IMR-90 (cell line): Measurements from ENCODE around the gene C20orf144. TPM values are rescaled to one million over a fixed set of nuclear protein-coding genes. Genes with fewer than 3 reads are reported as not detected.

Experiments used
- ATAC-seq: fragments of 200-7000 bp; cut with Tn5 transposase; 2 replicates; pipeline ENCODE4 v1.9.1; 2020; ENCODE audit warnings: low read depth, mild to moderate bottlenecking, moderate library complexity
- BruUV-seq: library from RNA; stranded (reverse); fragments of 400-500 nt; replicated peaks from 2 replicates; lab custom pipeline; 2021; lab: Mats Ljungman, UMichigan
- CTCF ChIA-PET: fragments of 300-600 bp; formaldehyde crosslinking; extraction: SDS; loops from one replicate; lab custom pipeline; 2021; ENCODE audit warnings: antibody characterized with exemption; lab: Yijun Ruan, JAX
- POLR2A ChIA-PET: fragments of 300-600 bp; sonication (Branson Sonifier 250); formaldehyde crosslinking; loops from one replicate; lab custom pipeline; 2022; ENCODE audit warnings: antibody characterized with exemption; ENCODE audit not compliant: unreplicated experiment; lab: Charles Lee
- DNase-seq: peaks from one replicate; pipeline ENCODE4 v3.0.0; 2013
- H2AFZ ChIP-seq: replicated peaks from 2 replicates; pipeline ENCODE3; 2013; ENCODE audit warnings: low read length, mild to moderate bottlenecking; ENCODE audit not compliant: poor library complexity
- H2AK5ac ChIP-seq: 2 replicates; pipeline ENCODE4 v1.6.1; 2013; ENCODE audit warnings: low read depth, low read length, inconsistent platforms
- H2AK9ac ChIP-seq: replicated peaks from 2 replicates; pipeline ENCODE3; 2013; ENCODE audit warnings: mild to moderate bottlenecking, low read depth, low read length, moderate library complexity; ENCODE audit not compliant: poor library complexity
- H2BK120ac ChIP-seq: 2 replicates; pipeline ENCODE4 v1.6.1; 2013; ENCODE audit warnings: low read depth, low read length, inconsistent platforms
- H2BK15ac ChIP-seq: 3 replicates; pipeline ENCODE4 v1.6.1; 2013; ENCODE audit warnings: low read depth, low read length, inconsistent platforms
- H2BK20ac ChIP-seq: 2 replicates; pipeline ENCODE4 v1.6.1; 2013; ENCODE audit warnings: low read depth, mild to moderate bottlenecking, inconsistent platforms, low read length, moderate library complexity
- H2BK5ac ChIP-seq: 2 replicates; pipeline ENCODE4 v1.6.1; 2013; ENCODE audit warnings: mild to moderate bottlenecking, low read depth, low read length, inconsistent platforms; ENCODE audit not compliant: poor library complexity, severe bottlenecking
- H3K14ac ChIP-seq: replicated peaks from 2 replicates; pipeline ENCODE4 v1.6.1; 2013; ENCODE audit warnings: low read depth, low read length, inconsistent platforms
- H3K18ac ChIP-seq: 2 replicates; pipeline ENCODE4 v1.6.1; 2013; ENCODE audit warnings: low read depth, low read length, control low read depth
- H3K23ac ChIP-seq: 2 replicates; pipeline ENCODE4 v1.6.1; 2013; ENCODE audit warnings: low read depth, low read length, inconsistent platforms
- H3K27ac ChIP-seq: 2 replicates; pipeline ENCODE4 v1.5.1; 2013; ENCODE audit warnings: mild to moderate bottlenecking, control low read depth, low read length; ENCODE audit not compliant: insufficient read depth
- H3K27me3 ChIP-seq: 2 replicates; pipeline ENCODE4 v1.6.1; 2013; ENCODE audit warnings: low read length; ENCODE audit not compliant: control insufficient read depth, insufficient read depth
- H3K36me3 ChIP-seq: 2 replicates; pipeline ENCODE4 v1.6.1; 2013; ENCODE audit warnings: low read length, mixed read lengths; ENCODE audit not compliant: control insufficient read depth, insufficient read depth
- H3K4ac ChIP-seq: 2 replicates; pipeline ENCODE4 v1.6.1; 2013; ENCODE audit warnings: low read depth, low read length, inconsistent platforms
- H3K4me1 ChIP-seq: 2 replicates; pipeline ENCODE4 v1.6.1; 2013; ENCODE audit warnings: low read length, mixed read lengths; ENCODE audit not compliant: control insufficient read depth, insufficient read depth
- H3K4me2 ChIP-seq: 2 replicates; pipeline ENCODE4 v1.6.1; 2013; ENCODE audit warnings: low read depth, mild to moderate bottlenecking, control low read depth, low read length, moderate library complexity
- H3K4me3 ChIP-seq: 2 replicates; pipeline ENCODE4 v1.5.1; 2013; ENCODE audit warnings: low read depth, mild to moderate bottlenecking, control low read depth, low read length, moderate library complexity; ENCODE audit not compliant: insufficient read depth
- H3K56ac ChIP-seq: 2 replicates; pipeline ENCODE4 v1.6.1; 2013; ENCODE audit warnings: low read length, inconsistent platforms; ENCODE audit not compliant: insufficient read depth; ENCODE audit errors: extremely low read depth
- H3K79me1 ChIP-seq, 2 experiments: 2 replicates each; pipeline ENCODE4 v1.6.1; 2013; ENCODE audit warnings: low read length in 2 of 2, inconsistent platforms in 1 of 2, low read depth in 1 of 2
- H3K9ac ChIP-seq: 2 replicates; pipeline ENCODE4 v1.6.1; 2013; ENCODE audit warnings: low read depth, low read length, control low read depth
- H3K9me1 ChIP-seq: 2 replicates; pipeline ENCODE4 v1.6.1; 2013; ENCODE audit warnings: low read length, inconsistent platforms; ENCODE audit not compliant: insufficient read depth
- H3K9me3 ChIP-seq: 2 replicates; pipeline ENCODE4 v1.6.1; 2013; ENCODE audit warnings: low read length; ENCODE audit not compliant: control insufficient read depth, insufficient read depth
- H4K20me1 ChIP-seq: 2 replicates; pipeline ENCODE4 v1.6.1; 2013; ENCODE audit warnings: low read length, inconsistent platforms; ENCODE audit not compliant: insufficient read depth
- H4K5ac ChIP-seq: 2 replicates; pipeline ENCODE4 v1.6.1; 2013; ENCODE audit warnings: mild to moderate bottlenecking, low read depth, low read length, control low read depth
- H4K8ac ChIP-seq, 2 experiments: 2 replicates each; pipeline ENCODE4 v1.6.1; 2013; ENCODE audit warnings: low read depth in 2 of 2, low read length in 2 of 2, control low read depth in 1 of 2, inconsistent platforms in 1 of 2
- H4K91ac ChIP-seq: 2 replicates; pipeline ENCODE4 v1.6.1; 2013; ENCODE audit warnings: low read depth, low read length, inconsistent platforms; ENCODE audit not compliant: insufficient read depth
- BHLHE40 ChIP-seq: fragments of 150-350 bp; IDR thresholded peaks from 2 replicates; pipeline ENCODE4 v1.6.1; 2016; ENCODE audit warnings: mild to moderate bottlenecking, low read depth, low read length
- CEBPB ChIP-seq: IDR thresholded peaks from 2 replicates; pipeline ENCODE4 v1.6.1; 2012; ENCODE audit warnings: low read depth, low read length, improper control_type of control experiment
- CHD1 ChIP-seq: IDR thresholded peaks from 2 replicates; pipeline ENCODE4 v1.6.1; 2012; ENCODE audit warnings: low read depth, low read length, improper control_type of control experiment
- CTCF ChIP-seq: conservative IDR thresholded peaks from 2 replicates; pipeline ENCODE4 v1.5.1; 2012; ENCODE audit warnings: mild to moderate bottlenecking, low read depth, low read length, improper control_type of control experiment
- ELK1 ChIP-seq: fragments of 150-350 bp; IDR thresholded peaks from 2 replicates; pipeline ENCODE4 v1.6.1; 2016; ENCODE audit warnings: low read depth, mild to moderate bottlenecking, low read length, moderate library complexity, borderline replicate concordance
- FOS ChIP-seq: fragments of 150-350 bp; IDR thresholded peaks from 2 replicates; pipeline ENCODE4 v1.6.1; 2016; ENCODE audit warnings: low read depth, low read length
- MAFK ChIP-seq: IDR thresholded peaks from 2 replicates; pipeline ENCODE4 v1.6.1; 2012; ENCODE audit warnings: low read depth, low read length, improper control_type of control experiment
- MAZ ChIP-seq: IDR thresholded peaks from 2 replicates; pipeline ENCODE4 v1.6.1; 2012; ENCODE audit warnings: low read depth, mild to moderate bottlenecking, low read length, improper control_type of control experiment, moderate library complexity, borderline replicate concordance
- MXI1 ChIP-seq: IDR thresholded peaks from 2 replicates; pipeline ENCODE4 v1.6.1; 2012; ENCODE audit warnings: low read depth, mild to moderate bottlenecking, low read length, moderate library complexity, borderline replicate concordance
- NFE2L2 ChIP-seq: fragments of 150-350 bp; IDR thresholded peaks from 2 replicates; pipeline ENCODE4 v1.6.1; 2016; ENCODE audit warnings: low read depth, mild to moderate bottlenecking, low read length
- POLR2A ChIP-seq: IDR thresholded peaks from 2 replicates; pipeline ENCODE4 v1.6.1; 2012; ENCODE audit warnings: mild to moderate bottlenecking, low read depth, low read length
- RAD21 ChIP-seq: IDR thresholded peaks from 2 replicates; pipeline ENCODE4 v1.6.1; 2012; ENCODE audit warnings: low read length, improper control_type of control experiment
- RCOR1 ChIP-seq: IDR thresholded peaks from 2 replicates; pipeline ENCODE4 v1.6.1; 2012; ENCODE audit warnings: mild to moderate bottlenecking, low read length, improper control_type of control experiment; ENCODE audit not compliant: insufficient replicate concordance
- RFX5 ChIP-seq: IDR thresholded peaks from 2 replicates; pipeline ENCODE4 v1.8.0; 2012; ENCODE audit warnings: low read depth, mild to moderate bottlenecking, low read length, moderate library complexity
- SMC3 ChIP-seq: fragments of 150-350 bp; IDR thresholded peaks from 2 replicates; pipeline ENCODE4 v1.6.1; 2016; ENCODE audit warnings: low read depth, mild to moderate bottlenecking, antibody characterized with exemption, low read length, moderate library complexity
- WGBS, 2 experiments: methylation state at CpG; one replicate each; pipeline versions ENCODE4 v1.1.5 to v1.1.7; 2013; ENCODE audit warnings: missing lambda C conversion rate in 2 of 2; ENCODE audit not compliant: insufficient read length in 1 of 2; ENCODE audit errors: extremely low coverage in 2 of 2; 5-methylcytosine and 5-hydroxymethylcytosine counted together
- dilution Hi-C: fragments of 300-500 bp; cut with HindIII; formaldehyde crosslinking; loops from one replicate; pipeline ENCODE4 v1.14.3; 2018; ENCODE audit warnings: low sequenced_read_pairs; ENCODE audit not compliant: unreplicated experiment
- in situ Hi-C: fragments of 300-500 bp; cut with MboI; formaldehyde crosslinking; loops from 3 replicates; pipeline ENCODE4 v1.14.3; 2019; ENCODE audit warnings: low sequenced_read_pairs, inconsistent platforms, mixed read lengths
- intact Hi-C: fragments of 100-400 bp; cut with micrococcal nuclease; formaldehyde crosslinking; loops from 2 replicates; pipeline ENCODE4 v1.10.0; 2022
- polyA plus RNA-seq, 3 experiments: library from polyadenylated mRNA; depleted of rRNA; stranded (reverse); fragments of >200 nt; gene quantifications; 2 replicates each; pipeline ENCODE4 v1.2.3, GENCODE V29; 2012; ENCODE audit warnings: low replicate concordance in 1 of 3
- total RNA-seq: library from RNA; depleted of rRNA; stranded (reverse); fragments of >200 nt; gene quantifications from 2 replicates; pipeline ENCODE4 v1.2.3, GENCODE V29; 2012

The C20orf144 gene
- total and polyA plus RNA-seq, 2 of the 4 experiments (the other 2 are of a cell fraction), result under 0.01 to 0.19 TPM

GRCh38 chr20:33687993-33688937, 26.1 kb downstream of the C20orf144 start:
- intact Hi-C loops (no loop called here), in situ Hi-C loops (no loop called here), dilution Hi-C loops (no loop called here)
- no TSS peak for BruUV-seq
- Histone ChIP-seq H4K20me1 (no peaks in the 10 kb centered on the region), H3K23ac (no peak overlapping the region), H3K9me1 (0 out of 2 replicates have a peak, but pooled peaks cover 13% of the 10 kb centered on the region), H3K9ac (no peak overlapping the region), H2AK5ac (no peak overlapping the region), H2BK120ac (no peak overlapping the region), H3K56ac (no peak overlapping the region), H2BK15ac (no peak overlapping the region), H2AK9ac (no peak overlapping the region), H3K4ac (no peak overlapping the region), H3K9me3 (no peaks in the 10 kb centered on the region), H2BK20ac (no peak overlapping the region), H3K4me3 (no peak overlapping the region), H3K4me1 (peaks cover 9% of the 10 kb centered on the region), H3K27ac (no peak overlapping the region), H3K4me2 (no peak overlapping the region), H4K8ac (no peak overlapping the region), H3K18ac (no peak overlapping the region), H4K5ac (no peak overlapping the region), H3K14ac (no peak overlapping the region), H2AFZ (no peak overlapping the region), H3K36me3 (no peaks in the 10 kb centered on the region), H3K27me3 (no peaks in the 10 kb centered on the region), H2BK5ac (no peak overlapping the region), H3K79me1 (peaks cover 7 to 21% of the 10 kb centered on the region in 2 experiments; a peak in 2 of 4 replicates), H4K91ac (no peak overlapping the region)
- POLR2A ChIA-PET, result no interaction called here
- no peak for DNase-seq
- no CpG with 5 or more reads among the region's 3 CpGs for WGBS, 2 experiments
- CTCF ChIA-PET, result no interaction called here
- no peak for ATAC-seq
- TF ChIP-seq ELK1 (no peak), MAZ (no peak), CEBPB (no peak), RAD21 (no peak), POLR2A (no peak), CTCF (no peak), RCOR1 (no peak), RFX5 (no peak), MXI1 (no peak), BHLHE40 (no peak), FOS (no peak), NFE2L2 (no peak), MAFK (no peak), CHD1 (no peak), SMC3 (no peak)
